ENCODE data around the gene XIAP.

Gene XIAP

DNA sequence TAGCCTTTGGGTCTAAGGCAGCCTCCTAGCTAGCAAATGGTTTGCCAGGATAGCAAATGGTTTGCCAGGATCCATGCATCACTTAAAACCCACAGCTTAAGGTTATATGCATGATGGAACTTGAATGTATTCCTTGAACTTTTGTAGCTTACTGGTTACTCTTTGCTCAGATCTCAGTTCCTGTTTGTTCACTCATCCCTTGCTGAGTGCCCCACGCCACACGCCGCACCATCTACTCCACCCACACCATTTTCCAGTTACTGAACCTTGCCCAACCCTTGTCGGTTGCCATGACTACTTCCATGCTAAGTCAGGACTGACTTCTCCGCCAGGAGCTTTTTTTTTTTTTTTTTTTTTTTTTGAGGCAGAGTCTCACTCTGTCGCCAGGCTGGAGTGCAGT lies 29.5 kb upstream of the XIAP start:
- Histone ChIP-seq H3K27me3 (ENCODE audit: insufficient read depth, low read length, poor library complexity, severe bottlenecking) (no peaks in the 10 kb centered on the region), H3F3A (ENCODE audit: low read depth) (no peaks in the 10 kb centered on the region), H3K36me3 (ENCODE audit: insufficient read depth, low read length) (no peaks in the 10 kb centered on the region), H3K79me2 (ENCODE audit: insufficient read depth, low read length) (no peaks in the 10 kb centered on the region), H3K9ac (ENCODE audit: low read depth, low read length, poor library complexity, severe bottlenecking) (no peak overlapping the region), H3K4me3 (ENCODE audit: low read length, poor library complexity, severe bottlenecking) (no peak overlapping the region), H3K4me2 (ENCODE audit: low read depth, low read length, poor library complexity, severe bottlenecking) (no peak overlapping the region), H3K4me1 (ENCODE audit: insufficient read depth, low read length, poor library complexity, severe bottlenecking) (no peaks in the 10 kb centered on the region), H3K9me2 (replicated peaks; ENCODE audit: low read depth, low read length) (no peaks in the 10 kb centered on the region), H4K20me1 (ENCODE audit: insufficient read depth, low read length, poor library complexity, severe bottlenecking) (no peaks in the 10 kb centered on the region), H2AFZ (ENCODE audit: low read length) (no peak overlapping the region), H3K9me3 (ENCODE audit: insufficient read depth, low read depth, low read length) (no peaks in the 10 kb centered on the region)
- no peak for TF ChIP-seq EZH2phosphoT487 (IDR thresholded peaks at IDR 0.05; ENCODE audit: borderline replicate concordance)
- TF ChIP-seq, protein P1, sequence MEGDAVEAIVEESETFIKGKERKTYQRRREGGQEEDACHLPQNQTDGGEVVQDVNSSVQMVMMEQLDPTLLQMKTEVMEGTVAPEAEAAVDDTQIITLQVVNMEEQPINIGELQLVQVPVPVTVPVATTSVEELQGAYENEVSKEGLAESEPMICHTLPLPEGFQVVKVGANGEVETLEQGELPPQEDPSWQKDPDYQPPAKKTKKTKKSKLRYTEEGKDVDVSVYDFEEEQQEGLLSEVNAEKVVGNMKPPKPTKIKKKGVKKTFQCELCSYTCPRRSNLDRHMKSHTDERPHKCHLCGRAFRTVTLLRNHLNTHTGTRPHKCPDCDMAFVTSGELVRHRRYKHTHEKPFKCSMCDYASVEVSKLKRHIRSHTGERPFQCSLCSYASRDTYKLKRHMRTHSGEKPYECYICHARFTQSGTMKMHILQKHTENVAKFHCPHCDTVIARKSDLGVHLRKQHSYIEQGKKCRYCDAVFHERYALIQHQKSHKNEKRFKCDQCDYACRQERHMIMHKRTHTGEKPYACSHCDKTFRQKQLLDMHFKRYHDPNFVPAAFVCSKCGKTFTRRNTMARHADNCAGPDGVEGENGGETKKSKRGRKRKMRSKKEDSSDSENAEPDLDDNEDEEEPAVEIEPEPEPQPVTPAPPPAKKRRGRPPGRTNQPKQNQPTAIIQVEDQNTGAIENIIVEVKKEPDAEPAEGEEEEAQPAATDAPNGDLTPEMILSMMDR (conservative IDR thresholded peaks at IDR 0.05; ENCODE audit: low read length): no peak

DNA sequence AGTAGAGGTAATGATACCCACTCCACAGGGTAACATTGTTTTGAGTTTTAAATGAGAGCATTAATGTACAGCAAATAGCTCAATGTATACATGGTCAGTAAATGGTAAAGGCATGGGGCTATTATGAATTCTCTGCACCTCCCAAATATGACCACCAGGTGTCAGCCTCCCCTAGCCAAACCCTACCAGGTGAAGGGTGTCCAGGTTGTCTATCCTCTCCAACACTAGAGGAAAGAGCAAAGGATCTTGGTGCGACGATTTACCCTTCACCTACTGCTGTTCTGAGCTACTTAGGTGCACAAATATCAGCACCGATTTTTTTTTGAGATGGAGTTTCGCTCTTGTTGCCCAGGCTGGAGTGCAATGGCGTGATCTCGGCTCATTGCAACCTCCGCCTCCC lies 26.5 kb upstream of the XIAP start:
- no peaks in the 10 kb centered on the region for H3K9me3 ChIP-seq (ENCODE audit: insufficient read depth, low read depth, low read length)
- H3K27me3 ChIP-seq (ENCODE audit: insufficient read depth, low read length, poor library complexity, severe bottlenecking): no peaks in the 10 kb centered on the region
- no peaks in the 10 kb centered on the region for H3K9me2 ChIP-seq (replicated peaks; ENCODE audit: low read depth, low read length)
- no peak overlapping the region for H3K4me3 ChIP-seq (ENCODE audit: low read length, poor library complexity, severe bottlenecking)
- no peaks in the 10 kb centered on the region for H3K4me1 ChIP-seq (ENCODE audit: insufficient read depth, low read length, poor library complexity, severe bottlenecking)
- no peaks in the 10 kb centered on the region for H4K20me1 ChIP-seq (ENCODE audit: insufficient read depth, low read length, poor library complexity, severe bottlenecking)
- no peaks in the 10 kb centered on the region for H3K36me3 ChIP-seq (ENCODE audit: insufficient read depth, low read length)
- H3K79me2 ChIP-seq (ENCODE audit: insufficient read depth, low read length): no peaks in the 10 kb centered on the region
- H3K9ac ChIP-seq (ENCODE audit: low read depth, low read length, poor library complexity, severe bottlenecking): no peak overlapping the region
- no peak overlapping the region for H3K4me2 ChIP-seq (ENCODE audit: low read depth, low read length, poor library complexity, severe bottlenecking)
- TF ChIP-seq EZH2phosphoT487 (IDR thresholded peaks at IDR 0.05; ENCODE audit: borderline replicate concordance): no peak
- TF ChIP-seq, protein P1 (conservative IDR thresholded peaks at IDR 0.05; ENCODE audit: low read length): peak; percentile 65
- no peak overlapping the region for H2AFZ ChIP-seq (ENCODE audit: low read length)
- no peaks in the 10 kb centered on the region for H3F3A ChIP-seq (ENCODE audit: low read depth)

DNA sequence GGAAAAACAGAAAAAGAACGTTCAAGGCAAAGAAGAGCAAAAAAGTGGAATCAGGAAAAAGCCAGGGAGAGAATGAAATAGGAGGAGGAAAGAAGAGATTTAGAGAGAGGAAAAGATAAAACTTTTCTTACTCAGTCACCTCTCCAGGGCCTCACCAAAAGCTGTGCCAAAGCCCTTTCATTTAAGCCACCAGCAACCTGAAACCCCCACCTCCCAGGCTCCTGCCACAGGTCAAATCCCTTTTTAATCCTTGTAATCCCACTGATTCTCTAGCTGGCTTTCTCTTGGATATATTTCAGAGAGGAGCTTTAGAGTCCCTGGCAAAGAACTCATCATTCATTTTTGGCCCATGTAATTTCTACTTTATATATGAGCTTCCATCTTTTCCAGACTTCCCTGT lies 25.7 kb upstream of the XIAP start:
- H3F3A ChIP-seq (ENCODE audit: low read depth): no peaks in the 10 kb centered on the region
- no peaks in the 10 kb centered on the region for H3K4me1 ChIP-seq (ENCODE audit: insufficient read depth, low read length, poor library complexity, severe bottlenecking)
- no peak overlapping the region for H3K4me2 ChIP-seq (ENCODE audit: low read depth, low read length, poor library complexity, severe bottlenecking)
- no peaks in the 10 kb centered on the region for H3K79me2 ChIP-seq (ENCODE audit: insufficient read depth, low read length)
- H3K9me3 ChIP-seq (ENCODE audit: insufficient read depth, low read depth, low read length): no peaks in the 10 kb centered on the region
- H3K4me3 ChIP-seq (ENCODE audit: low read length, poor library complexity, severe bottlenecking): no peak overlapping the region
- H2AFZ ChIP-seq (ENCODE audit: low read length): no peak overlapping the region
- TF ChIP-seq, protein P1 (conservative IDR thresholded peaks at IDR 0.05; ENCODE audit: low read length): no peak
- TF ChIP-seq EZH2phosphoT487 (IDR thresholded peaks at IDR 0.05; ENCODE audit: borderline replicate concordance): no peak
- H3K27me3 ChIP-seq (ENCODE audit: insufficient read depth, low read length, poor library complexity, severe bottlenecking): no peaks in the 10 kb centered on the region
- no peaks in the 10 kb centered on the region for H3K9me2 ChIP-seq (replicated peaks; ENCODE audit: low read depth, low read length)
- no peaks in the 10 kb centered on the region for H3K36me3 ChIP-seq (ENCODE audit: insufficient read depth, low read length)
- H4K20me1 ChIP-seq (ENCODE audit: insufficient read depth, low read length, poor library complexity, severe bottlenecking): no peaks in the 10 kb centered on the region
- no peak overlapping the region for H3K9ac ChIP-seq (ENCODE audit: low read depth, low read length, poor library complexity, severe bottlenecking)

Measured in Loucy (cell line).